Activated T-cell treated with anti-CD3 and anti-CD28 coated beads, Interleukin-2, amount 50 U/mL, for 72 hours (primary cell): Measurements from ENCODE around the gene SIM1. TPM values are rescaled to one million over a fixed set of nuclear protein-coding genes. Genes with fewer than 3 reads are reported as not detected.

ENCODE experiments used
- ATAC-seq, 2 donors: fragments of 150-1000 bp; cut with Tn5 transposase; replicated peaks in 1 of 2; 2 replicates each; pipeline ENCODE4 v1.10.0; 2021; ENCODE audit warnings: moderate library complexity in 2 of 2, mild to moderate bottlenecking in 1 of 2
- DNase-seq, 2 donors: peaks; one replicate each; pipeline ENCODE4 v3.0.0; 2021 to 2022; ENCODE audit warnings: mixed read lengths in 1 of 2
- H3K27ac Mint-ChIP-seq: one replicate; pipeline ENCODE4 v1.8.0; 2022; ENCODE audit warnings: mild to moderate bottlenecking, moderate library complexity, mixed read lengths
- H3K27me3 Mint-ChIP-seq: one replicate; pipeline ENCODE4 v1.8.0; 2022; ENCODE audit warnings: low read depth, mixed read lengths
- H3K36me3 Mint-ChIP-seq, 2 donors: one replicate each; pipeline ENCODE4 v1.8.0; 2022; ENCODE audit warnings: mixed read lengths in 2 of 2, mild to moderate bottlenecking in 1 of 2; ENCODE audit not compliant: insufficient read depth in 2 of 2
- H3K4me1 Mint-ChIP-seq: one replicate; pipeline ENCODE4 v1.8.0; 2022; ENCODE audit warnings: low read depth, mixed read lengths
- H3K4me3 Mint-ChIP-seq, 2 donors: one replicate each; pipeline ENCODE4 v1.8.0; 2022; ENCODE audit warnings: mild to moderate bottlenecking in 2 of 2, mixed read lengths in 2 of 2, moderate library complexity in 2 of 2
- H3K9me3 Mint-ChIP-seq, 2 donors: one replicate each; pipeline ENCODE4 v1.8.0; 2022; ENCODE audit warnings: mixed read lengths in 2 of 2
- total RNA-seq, 2 donors: library from RNA; stranded (reverse); gene quantifications; one replicate each; pipeline ENCODE4 v1.2.3, GENCODE V29; 2022

SIM1 gene
- total RNA-seq, 2 donors from 2014 or later = 0.07 TPM; not detected in 1

- peak in 1 of 2 donors; percentile 11 for ATAC-seq
- Mint-ChIP-seq H3K27ac (no peak overlapping the region), H3K36me3 (peaks cover 11% of the 10 kb centered on the region in 2 donors), H3K4me1 (peaks cover 41% of the 10 kb centered on the region), H3K9me3 (peaks cover 5 to 7% of the 10 kb centered on the region in 2 donors), H3K27me3 (peaks cover 94% of the 10 kb centered on the region), H3K4me3 (peak overlapping the region; percentile 59 to 66)
- no peak for DNase-seq
Measured at GRCh38 chr6:100467129-100468015, 2.7 kb upstream of the SIM1 start.

GRCh38 chr6:100466410-100467128 is 1.8 kb upstream of the SIM1 start:
- Mint-ChIP-seq H3K4me1 (peaks cover 44% of the 10 kb centered on the region), H3K27ac (peak overlapping the region; percentile 51), H3K9me3 (peaks cover 5 to 7% of the 10 kb centered on the region in 2 donors), H3K27me3 (peaks cover 94% of the 10 kb centered on the region), H3K36me3 (peaks cover 12 to 14% of the 10 kb centered on the region in 2 donors), H3K4me3 (peak overlapping the region; percentile 40 to 66)
- DNase-seq = no peak
- ATAC-seq = peak; percentile 18 to 20

DNA sequence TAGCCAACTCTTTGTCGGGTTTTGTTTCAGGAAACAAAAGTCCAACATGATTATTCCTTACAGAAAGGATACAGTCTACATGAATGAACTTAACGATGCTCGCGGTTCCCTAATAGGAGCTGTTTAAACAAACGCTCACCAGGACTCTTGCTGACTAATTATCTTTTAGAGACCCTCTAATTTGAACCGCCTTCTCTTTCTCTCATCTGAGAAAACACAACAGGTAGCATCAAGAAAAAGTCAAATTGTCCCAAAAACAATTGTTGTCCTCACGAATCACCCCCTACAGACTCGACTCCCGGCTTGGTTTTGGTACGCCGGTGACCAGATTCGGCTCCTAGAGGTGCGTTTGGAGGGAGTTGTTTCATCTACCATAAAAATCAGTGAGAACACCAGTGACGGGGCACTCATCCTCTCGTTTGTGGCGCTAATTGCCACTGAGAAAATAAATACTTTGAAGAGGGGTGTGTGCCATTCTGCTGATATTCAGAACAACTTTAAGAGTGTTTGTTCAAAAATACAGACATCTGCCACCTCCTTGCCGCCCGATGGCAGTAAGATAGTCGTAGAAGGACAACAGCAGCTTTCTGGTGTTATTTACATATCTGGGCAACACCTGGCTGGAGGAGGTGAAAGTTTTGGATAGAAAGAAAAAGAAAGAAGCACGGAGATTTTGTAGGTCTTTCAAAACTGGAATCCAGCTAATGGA is 1.1 kb upstream of the SIM1 start:
- peak overlapping the region; percentile 54 for H3K27ac Mint-ChIP-seq

GRCh38 chr6:100464162-100464851 is 414 bp downstream of the SIM1 start:
- H3K27ac Mint-ChIP-seq = peak overlapping the region; percentile 54
- H3K9me3 Mint-ChIP-seq = peaks cover 5% of the 10 kb centered on the region in 2 donors
- H3K27me3 Mint-ChIP-seq = peaks cover 92% of the 10 kb centered on the region
- DNase-seq (no peak), ATAC-seq (peak in 1 of 2 donors; percentile 11)
- peak overlapping the region; percentile 32 to 71 for H3K4me3 Mint-ChIP-seq
- H3K36me3 Mint-ChIP-seq = peaks cover 12 to 13% of the 10 kb centered on the region in 2 donors
- peaks cover 46% of the 10 kb centered on the region for H3K4me1 Mint-ChIP-seq

More for the DNA sequence above, 1.1 kb upstream of the SIM1 start:
- peaks cover 92% of the 10 kb centered on the region for H3K27me3 Mint-ChIP-seq
- peaks cover 12 to 14% of the 10 kb centered on the region in 2 donors for H3K36me3 Mint-ChIP-seq
- ATAC-seq (no peak), DNase-seq (no peak)
- peak overlapping the region; percentile 67 to 71 for H3K4me3 Mint-ChIP-seq
- H3K4me1 Mint-ChIP-seq = peaks cover 46% of the 10 kb centered on the region
- peaks cover 5 to 7% of the 10 kb centered on the region in 2 donors for H3K9me3 Mint-ChIP-seq

GRCh38 chr6:100463630-100464161 is 1.0 kb downstream of the SIM1 start:
- ATAC-seq (no peak), DNase-seq (no peak)
- H3K27ac Mint-ChIP-seq = peak overlapping the region; percentile 43
- peaks cover 92% of the 10 kb centered on the region for H3K27me3 Mint-ChIP-seq
- peaks cover 46% of the 10 kb centered on the region for H3K4me1 Mint-ChIP-seq
- peaks cover 12 to 17% of the 10 kb centered on the region in 2 donors for H3K36me3 Mint-ChIP-seq
- H3K4me3 Mint-ChIP-seq = no peak overlapping the region
- peaks cover 5% of the 10 kb centered on the region in 2 donors for H3K9me3 Mint-ChIP-seq

- no peak for ATAC-seq
- H3K9me3 Mint-ChIP-seq = peaks cover 5% of the 10 kb centered on the region in 2 donors
- no peak overlapping the region for H3K4me3 Mint-ChIP-seq
- H3K27me3 Mint-ChIP-seq = peaks cover 92% of the 10 kb centered on the region
- peaks cover 46% of the 10 kb centered on the region for H3K4me1 Mint-ChIP-seq
- peak overlapping the region; percentile 43 for H3K27ac Mint-ChIP-seq
- H3K36me3 Mint-ChIP-seq = peaks cover 12 to 18% of the 10 kb centered on the region in 2 donors
- no peak for DNase-seq
Measured at GRCh38 chr6:100462706-100463629, 1.8 kb downstream of the SIM1 start.

DNA sequence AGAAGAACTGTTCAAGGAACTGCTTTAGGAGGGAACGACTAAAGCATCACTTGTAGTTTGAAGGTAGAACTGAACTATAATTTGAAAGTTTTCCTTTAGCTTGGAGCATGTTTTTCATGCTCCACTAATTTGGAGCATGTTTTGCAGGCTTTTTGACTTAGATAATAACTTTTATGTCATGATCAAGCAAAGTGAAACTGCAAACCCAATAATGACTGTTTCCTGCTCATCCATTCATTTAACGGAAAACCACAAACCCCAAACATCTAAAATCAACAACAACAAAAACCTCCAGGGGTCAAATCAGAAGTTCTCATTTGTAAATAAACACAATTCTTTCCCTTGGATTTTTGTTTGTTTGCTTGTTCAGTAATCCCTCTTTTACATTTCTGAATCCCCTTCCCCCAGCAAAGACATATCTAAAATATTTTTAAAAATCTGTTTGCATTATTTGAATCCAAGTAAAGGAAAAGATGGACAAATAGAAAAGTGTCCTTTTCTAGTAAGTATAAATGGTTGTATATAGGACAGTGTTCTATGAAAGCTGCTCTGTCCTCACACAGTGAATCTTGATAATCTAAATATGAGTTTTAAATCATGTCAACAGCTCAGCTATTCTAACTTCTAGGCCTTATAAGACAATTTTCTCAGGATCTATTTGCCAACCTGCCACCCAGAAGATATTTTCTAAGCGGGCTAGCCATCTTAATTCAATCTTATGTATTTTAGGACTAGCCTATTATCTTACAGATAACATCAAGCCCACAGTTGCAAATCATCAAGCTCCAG is 2.6 kb downstream of the SIM1 start:
- Mint-ChIP-seq H3K27me3 (peaks cover 92% of the 10 kb centered on the region), H3K4me1 (peaks cover 39% of the 10 kb centered on the region)
- DNase-seq = no peak

DNA sequence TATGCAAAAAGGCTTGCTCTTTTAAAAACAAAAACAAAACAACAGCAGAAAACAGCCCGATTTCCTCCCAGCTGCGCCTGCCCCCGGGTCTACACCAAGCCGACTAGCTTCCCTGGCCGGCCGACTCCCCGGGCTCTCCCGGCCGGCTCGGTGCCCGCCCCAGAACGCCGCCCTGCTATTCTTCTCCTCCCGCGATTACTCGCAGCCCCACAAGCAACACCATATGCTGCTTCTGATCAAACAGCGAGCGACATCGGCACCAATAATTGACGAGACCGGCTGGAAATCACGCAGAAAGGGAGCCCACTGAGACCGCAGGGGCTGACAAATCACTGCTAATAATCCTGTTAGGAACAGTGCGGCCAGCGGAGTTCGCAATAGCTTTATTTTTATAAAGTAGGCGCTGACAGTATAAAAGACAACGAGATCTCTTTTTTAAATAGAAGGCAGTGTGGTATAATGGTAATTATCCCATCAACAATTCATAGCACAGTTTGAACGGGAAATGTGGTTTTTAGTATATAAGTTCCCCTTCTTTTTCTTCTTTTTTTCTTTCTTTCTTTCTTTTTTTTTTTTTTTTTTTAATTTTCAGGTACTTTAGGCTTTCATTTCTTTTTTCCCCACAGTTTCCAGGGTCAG is 3.3 kb downstream of the SIM1 start:
- H3K4me3 Mint-ChIP-seq = peak overlapping the region; percentile 22 to 65
- peaks cover 32% of the 10 kb centered on the region for H3K4me1 Mint-ChIP-seq
- peaks cover 4 to 6% of the 10 kb centered on the region in 2 donors for H3K9me3 Mint-ChIP-seq
- DNase-seq = no peak
- peaks cover 91% of the 10 kb centered on the region for H3K27me3 Mint-ChIP-seq
- no peak for ATAC-seq
- H3K36me3 Mint-ChIP-seq = peaks cover 14 to 16% of the 10 kb centered on the region in 2 donors
- H3K27ac Mint-ChIP-seq = peak overlapping the region; percentile 67

More for the DNA sequence above, 2.6 kb downstream of the SIM1 start:
- Mint-ChIP-seq H3K27ac (peak overlapping the region; percentile 67), H3K4me3 (peak overlapping the region in 1 of 2 donors; percentile 65), H3K9me3 (peaks cover 5 to 7% of the 10 kb centered on the region in 2 donors), H3K36me3 (peaks cover 14 to 17% of the 10 kb centered on the region in 2 donors)
- no peak for ATAC-seq

DNA sequence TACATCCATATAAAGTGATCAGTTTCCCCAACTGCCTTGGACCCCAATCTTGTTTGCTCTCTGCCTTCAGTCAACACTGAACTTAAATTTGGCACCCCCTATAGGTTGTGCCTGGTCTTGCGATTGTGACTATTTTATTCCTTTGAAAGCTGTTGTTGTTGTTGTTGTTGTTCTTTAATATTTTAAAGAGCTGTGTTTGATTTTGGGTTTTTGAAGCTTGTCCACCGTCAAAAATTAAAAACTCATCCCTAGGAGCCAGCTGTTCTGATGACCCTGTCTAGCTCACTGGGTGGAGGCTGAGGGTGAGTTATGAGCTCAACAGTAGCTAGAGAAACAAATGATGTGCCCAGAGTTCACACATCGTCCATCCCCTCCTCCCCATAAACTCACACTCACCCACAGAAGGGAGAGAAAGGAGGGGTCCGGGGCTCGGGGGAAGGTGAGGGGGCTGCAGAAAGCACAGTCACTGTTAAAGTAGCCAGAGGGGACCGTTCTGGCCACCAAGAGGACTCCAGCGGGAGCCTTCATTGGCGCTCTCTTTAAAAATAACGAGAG is 4.0 kb downstream of the SIM1 start:
- Mint-ChIP-seq H3K4me3 (no peak overlapping the region), H3K9me3 (peaks cover 2 to 3% of the 10 kb centered on the region in 2 donors), H3K36me3 (peaks cover 10 to 12% of the 10 kb centered on the region in 2 donors), H3K27ac (no peak overlapping the region), H3K4me1 (peaks cover 26% of the 10 kb centered on the region), H3K27me3 (peaks cover 90% of the 10 kb centered on the region)
- ATAC-seq (no peak), DNase-seq (no peak)

DNA sequence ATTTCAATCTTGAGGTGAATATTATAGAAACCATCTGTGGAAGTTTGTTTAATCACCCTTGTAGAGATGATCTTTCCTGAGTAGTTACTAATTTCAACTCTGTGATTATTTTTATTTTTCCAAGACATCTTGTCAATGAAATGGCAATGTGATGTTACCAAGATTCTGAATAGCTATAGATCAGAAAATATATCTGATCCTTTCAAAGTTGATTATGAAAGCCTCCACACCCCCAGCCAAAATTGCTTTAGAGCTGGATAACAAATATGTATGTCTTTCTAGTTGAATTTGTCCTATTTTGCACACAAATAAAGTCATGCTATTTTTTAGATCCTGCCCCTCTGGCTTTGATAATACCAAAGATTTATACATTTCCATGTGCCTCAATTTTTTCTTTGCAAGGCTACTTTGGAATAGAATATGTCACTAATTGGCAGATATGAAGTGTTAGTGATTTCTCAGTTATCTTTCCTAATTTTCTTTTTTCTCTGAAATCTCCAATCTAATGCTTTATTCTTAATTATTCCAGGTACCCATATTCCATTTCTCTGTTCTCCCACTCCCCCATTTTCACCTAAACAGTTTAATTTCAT is 5.0 kb downstream of the SIM1 start:
- H3K4me3 Mint-ChIP-seq = no peak overlapping the region

More for the DNA sequence above, 5.0 kb downstream of the SIM1 start:
- H3K9me3 Mint-ChIP-seq = peaks cover 2 to 3% of the 10 kb centered on the region in 2 donors
- no peak for ATAC-seq
- H3K27ac Mint-ChIP-seq = peak overlapping the region; percentile 67
- peaks cover 82% of the 10 kb centered on the region for H3K27me3 Mint-ChIP-seq
- peaks cover 10 to 16% of the 10 kb centered on the region in 2 donors for H3K36me3 Mint-ChIP-seq
- H3K4me1 Mint-ChIP-seq = peaks cover 20% of the 10 kb centered on the region
- no peak for DNase-seq
